BLaER1 (cell line): ENCODE data around the gene ADARB1.

Source experiments
- H3K27ac ChIP-seq: shearing (Covaris generic); formaldehyde crosslinking; 2 replicates; pipeline ENCODE4 v1.8.1; 2022
- H3K27me3 ChIP-seq: shearing (Covaris generic); formaldehyde crosslinking; 2 replicates; pipeline ENCODE4 v1.8.1; 2022
- H3K36me3 ChIP-seq: shearing (Covaris generic); formaldehyde crosslinking; 2 replicates; pipeline ENCODE4 v1.8.1; 2022
- H3K4me1 ChIP-seq: shearing (Covaris generic); formaldehyde crosslinking; 2 replicates; pipeline ENCODE4 v1.8.1; 2022
- H3K4me2 ChIP-seq: shearing (Covaris generic); formaldehyde crosslinking; 2 replicates; pipeline ENCODE4 v1.8.1; 2022
- H3K4me3 ChIP-seq: shearing (Covaris generic); formaldehyde crosslinking; 2 replicates; pipeline ENCODE4 v1.8.1; 2022
- H3K9ac ChIP-seq: shearing (Covaris generic); formaldehyde crosslinking; 2 replicates; pipeline ENCODE4 v1.8.1; 2022
- H3K9me3 ChIP-seq: shearing (Covaris generic); formaldehyde crosslinking; 2 replicates; pipeline ENCODE4 v1.8.1; 2022
- H4K20me1 ChIP-seq: shearing (Covaris generic); formaldehyde crosslinking; 2 replicates; pipeline ENCODE4 v1.8.1; 2022
- Cebpa-rat ChIP-seq: shearing (Covaris generic); IDR thresholded peaks from 2 replicates; pipeline ENCODE4 v1.8.1; 2022

The ADARB1 gene

GRCh38 chr21:45081636-45082035 is 7.3 kb downstream of the ADARB1 start:
- H3K36me3 ChIP-seq, result peaks cover 39% of the 10 kb centered on the region
- 0 out of 2 replicates have a peak overlapping the region, but pooled peaks have one; percentile 94 for H3K4me2 ChIP-seq
- H3K4me1 ChIP-seq, result peaks cover 94% of the 10 kb centered on the region
- H3K9me3 ChIP-seq, result no peaks in the 10 kb centered on the region
- no peak overlapping the region for H3K27ac ChIP-seq
- no peaks in the 10 kb centered on the region for H3K27me3 ChIP-seq
- no peak overlapping the region for H3K4me3 ChIP-seq
- TF ChIP-seq Cebpa-rat, result no peak
- peaks cover 79% of the 10 kb centered on the region for H4K20me1 ChIP-seq
- no peak overlapping the region for H3K9ac ChIP-seq

- Histone ChIP-seq H3K27me3 (no peaks in the 10 kb centered on the region), H3K4me1 (peaks cover 94% of the 10 kb centered on the region), H3K36me3 (peaks cover 39% of the 10 kb centered on the region), H4K20me1 (peaks cover 90% of the 10 kb centered on the region), H3K27ac (no peak overlapping the region), H3K9ac (no peak overlapping the region), H3K4me3 (no peak overlapping the region), H3K9me3 (no peaks in the 10 kb centered on the region), H3K4me2 (no peak overlapping the region)
- no peak for TF ChIP-seq Cebpa-rat
These were observed 8.4 kb downstream of the ADARB1 start for GRCh38 chr21:45082736-45083135.

- Histone ChIP-seq H3K36me3 (peaks cover 49% of the 10 kb centered on the region), H3K27me3 (no peaks in the 10 kb centered on the region), H3K27ac (no peak overlapping the region), H3K4me2 (no peak overlapping the region), H3K9me3 (no peaks in the 10 kb centered on the region), H4K20me1 (peaks cover 96% of the 10 kb centered on the region), H3K4me1 (peaks cover 93% of the 10 kb centered on the region), H3K4me3 (no peak overlapping the region), H3K9ac (no peak overlapping the region)
- no peak for TF ChIP-seq Cebpa-rat
These were observed 9.7 kb downstream of the ADARB1 start for GRCh38 chr21:45084121-45084520.

- no peaks in the 10 kb centered on the region for H3K27me3 ChIP-seq
- peaks cover 100% of the 10 kb centered on the region for H4K20me1 ChIP-seq
- H3K4me3 ChIP-seq, result no peak overlapping the region
- H3K9me3 ChIP-seq, result no peaks in the 10 kb centered on the region
- H3K4me2 ChIP-seq, result peak overlapping the region; percentile 62
- H3K9ac ChIP-seq, result no peak overlapping the region
- H3K36me3 ChIP-seq, result peaks cover 49% of the 10 kb centered on the region
- H3K27ac ChIP-seq, result no peak overlapping the region
- no peak for TF ChIP-seq Cebpa-rat
- H3K4me1 ChIP-seq, result peaks cover 89% of the 10 kb centered on the region
These were observed 10.6 kb downstream of the ADARB1 start for GRCh38 chr21:45084881-45085536.

GRCh38 chr21:45085700-45086099 is 11.3 kb downstream of the ADARB1 start:
- H4K20me1 ChIP-seq, result peaks cover 100% of the 10 kb centered on the region
- peak overlapping the region; percentile 62 for H3K4me2 ChIP-seq
- no peaks in the 10 kb centered on the region for H3K27me3 ChIP-seq
- no peak overlapping the region for H3K27ac ChIP-seq
- H3K4me1 ChIP-seq, result peaks cover 89% of the 10 kb centered on the region
- no peak overlapping the region for H3K9ac ChIP-seq
- H3K9me3 ChIP-seq, result no peaks in the 10 kb centered on the region
- H3K36me3 ChIP-seq, result peaks cover 49% of the 10 kb centered on the region
- TF ChIP-seq Cebpa-rat, result no peak
- H3K4me3 ChIP-seq, result no peak overlapping the region

GRCh38 chr21:45086337-45086958 is 12.1 kb downstream of the ADARB1 start:
- Histone ChIP-seq H3K4me1 (peaks cover 89% of the 10 kb centered on the region), H3K4me2 (peak overlapping the region; percentile 62), H3K9ac (peak overlapping the region; percentile 11; the same call in 1 of the 2 replicates), H3K36me3 (peaks cover 43% of the 10 kb centered on the region), H3K9me3 (no peaks in the 10 kb centered on the region), H3K27me3 (no peaks in the 10 kb centered on the region), H4K20me1 (peaks cover 100% of the 10 kb centered on the region), H3K27ac (no peak overlapping the region), H3K4me3 (no peak overlapping the region)
- TF ChIP-seq Cebpa-rat, result no peak

- Histone ChIP-seq H3K27ac (no peak overlapping the region; the same call in 1 of the 2 replicates), H4K20me1 (peaks cover 100% of the 10 kb centered on the region), H3K27me3 (no peaks in the 10 kb centered on the region), H3K4me2 (peak overlapping the region; percentile 62), H3K9me3 (no peaks in the 10 kb centered on the region), H3K36me3 (peaks cover 35% of the 10 kb centered on the region), H3K9ac (peak overlapping the region; percentile 11; the same call in 1 of the 2 replicates), H3K4me1 (peaks cover 91% of the 10 kb centered on the region), H3K4me3 (no peak overlapping the region)
- TF ChIP-seq Cebpa-rat, result no peak
These were observed 12.8 kb downstream of the ADARB1 start for GRCh38 chr21:45087022-45087823.

GRCh38 chr21:45088116-45088515 is 13.7 kb downstream of the ADARB1 start:
- Histone ChIP-seq H3K27ac (no peak overlapping the region), H3K9me3 (no peaks in the 10 kb centered on the region), H4K20me1 (peaks cover 100% of the 10 kb centered on the region), H3K4me2 (no peak overlapping the region), H3K4me3 (no peak overlapping the region), H3K27me3 (no peaks in the 10 kb centered on the region), H3K4me1 (peaks cover 91% of the 10 kb centered on the region), H3K36me3 (peaks cover 26% of the 10 kb centered on the region), H3K9ac (no peak overlapping the region)
- no peak for TF ChIP-seq Cebpa-rat

- Histone ChIP-seq H3K4me3 (no peak overlapping the region), H3K9ac (no peak overlapping the region), H3K4me2 (no peak overlapping the region), H4K20me1 (peaks cover 100% of the 10 kb centered on the region), H3K27me3 (no peaks in the 10 kb centered on the region), H3K36me3 (peaks cover 23% of the 10 kb centered on the region), H3K4me1 (peaks cover 94% of the 10 kb centered on the region), H3K9me3 (no peaks in the 10 kb centered on the region), H3K27ac (no peak overlapping the region)
- no peak for TF ChIP-seq Cebpa-rat
These were observed 14.3 kb downstream of the ADARB1 start for GRCh38 chr21:45088729-45089128.

GRCh38 chr21:45089964-45090363 is 15.6 kb downstream of the ADARB1 start:
- peaks cover 16% of the 10 kb centered on the region for H3K36me3 ChIP-seq
- no peak overlapping the region for H3K4me2 ChIP-seq
- H3K4me3 ChIP-seq, result no peak overlapping the region
- no peak overlapping the region for H3K27ac ChIP-seq
- H3K9ac ChIP-seq, result no peak overlapping the region
- no peak for TF ChIP-seq Cebpa-rat
- H3K27me3 ChIP-seq, result no peaks in the 10 kb centered on the region
- H4K20me1 ChIP-seq, result peaks cover 100% of the 10 kb centered on the region
- no peaks in the 10 kb centered on the region for H3K9me3 ChIP-seq
- peaks cover 95% of the 10 kb centered on the region for H3K4me1 ChIP-seq
